Right cardiac atrium (tissue), 5 donors: Measurements from ENCODE around the gene HACD1. TPM values are rescaled to one million over a fixed set of nuclear protein-coding genes. Genes with fewer than 3 reads are reported as not detected.

Source experiments
- ATAC-seq, 2 donors: fragments of 200-7000 bp; cut with Tn5 transposase; one replicate each; pipeline versions ENCODE4 v1.8.0 to v1.9.1; 2020; ENCODE audit warnings: moderate library complexity in 2 of 2, mild to moderate bottlenecking in 1 of 2
- DNase-seq, 3 donors: peaks; one replicate each; pipeline ENCODE4 v3.0.0-alpha.2; 2020
- H3K27ac ChIP-seq: one replicate; pipeline ENCODE4 v1.5.1; 2013; ENCODE audit warnings: mild to moderate bottlenecking, low read length, control low read depth, moderate library complexity
- H3K27me3 ChIP-seq: one replicate; pipeline ENCODE4 v1.6.1; 2013; ENCODE audit not compliant: control insufficient read depth, insufficient read depth
- H3K4me1 ChIP-seq: one replicate; pipeline ENCODE4 v1.6.1; 2013; ENCODE audit warnings: low read length; ENCODE audit not compliant: control insufficient read depth, insufficient read depth
- H3K4me3 ChIP-seq: one replicate; pipeline ENCODE4 v1.5.1; 2013; ENCODE audit warnings: low read length, control low read depth
- H3K9me3 ChIP-seq: one replicate; pipeline ENCODE4 v1.6.1; 2013; ENCODE audit warnings: low read length; ENCODE audit not compliant: control insufficient read depth
- WGBS: extraction: QIAGEN DNeasy Blood & Tissue Kit; methylation state at CpG from one replicate; pipeline ENCODE4 v1.1.7; 2013; 5-methylcytosine and 5-hydroxymethylcytosine counted together
- intact Hi-C, 4 donors: fragments of 100-400 bp; cut with DNase I; formaldehyde crosslinking; loops; one replicate each; pipeline versions ENCODE4 v1.11.0 to v1.14.0; 2022 to 2023
- polyA plus RNA-seq: library from polyadenylated mRNA; stranded (reverse); fragments of 200-250 nt; gene quantifications from one replicate; pipeline ENCODE4 v1.2.3, GENCODE V29; 2013
- total RNA-seq, 4 donors: library from RNA; stranded (reverse); fragmentation: NEBNext Ultra II Directional; extraction: Animal tissue kit (Norgen Biotek cat#: 25700); gene quantifications; one replicate each; pipeline ENCODE4 v1.2.1, GENCODE V29; 2021
- donor health status: healthy with polysubstance abuse.
- donor health status: DM: no; HTN: yes; CAD: no.
- donor health status: DM: no; HTN: no; CAD: no.
- donor health status: DM: no; HTN: yes; CAD: no; lungs with severe emphysema.
- donor health status: DM: yes; HTN: yes; CAD: no.

HACD1 gene
- total and polyA plus RNA-seq, 5 donors: 107 to 165 (median 157) TPM

DNA sequence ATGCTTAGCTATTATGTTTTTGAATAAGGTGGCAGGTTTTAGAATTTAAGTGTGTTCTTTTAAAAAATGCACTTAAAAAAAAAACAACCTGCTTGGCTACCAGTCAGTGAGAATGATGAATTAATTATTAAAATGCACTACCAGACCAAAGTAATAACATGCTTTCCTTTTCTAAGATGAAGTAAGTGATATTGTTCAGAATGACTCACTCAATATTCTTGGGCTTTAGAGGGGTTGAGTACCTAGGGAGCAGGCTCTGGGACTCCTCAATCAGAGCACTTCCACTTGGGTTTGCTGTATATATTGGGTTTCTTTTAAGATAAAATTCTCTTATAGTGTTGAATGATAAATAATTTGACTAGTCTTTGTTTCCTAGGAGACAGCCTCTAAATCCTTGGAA is 35.4 kb upstream of the HACD1 start:
- DNase-seq (no peak), ATAC-seq (no peak)
- peaks cover 4% of the 10 kb centered on the region for H3K4me1 ChIP-seq
- H3K9me3 ChIP-seq: no peaks in the 10 kb centered on the region
- intact Hi-C loops: no loop called here
- no peaks in the 10 kb centered on the region for H3K27me3 ChIP-seq
- H3K4me3 ChIP-seq: no peak overlapping the region
- no peak overlapping the region for H3K27ac ChIP-seq

DNA sequence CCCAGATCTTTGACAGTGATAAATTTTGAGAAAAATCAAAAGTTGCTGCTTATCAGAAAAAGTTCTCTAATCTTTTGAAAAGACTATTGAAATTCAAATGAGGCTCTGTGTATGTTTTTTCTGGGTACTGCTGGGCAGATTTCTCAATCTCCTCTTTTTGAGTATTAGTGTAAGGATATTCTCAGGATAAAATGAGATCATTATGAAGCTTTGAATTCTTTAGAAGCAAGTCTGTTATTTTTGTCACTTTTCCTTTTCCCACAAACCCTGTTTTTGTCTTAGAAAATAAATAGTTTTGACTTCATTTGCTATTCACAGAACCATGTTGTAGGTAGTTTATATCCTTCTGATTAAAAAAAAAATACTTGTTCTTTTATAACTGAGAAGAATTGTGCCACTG is 34.7 kb upstream of the HACD1 start:
- no peak overlapping the region for H3K27ac ChIP-seq
- ATAC-seq (no peak), DNase-seq (no peak)
- no peaks in the 10 kb centered on the region for H3K9me3 ChIP-seq
- intact Hi-C loops: no loop called here
- H3K27me3 ChIP-seq: no peaks in the 10 kb centered on the region
- peaks cover 4% of the 10 kb centered on the region for H3K4me1 ChIP-seq
- no peak overlapping the region for H3K4me3 ChIP-seq

DNA sequence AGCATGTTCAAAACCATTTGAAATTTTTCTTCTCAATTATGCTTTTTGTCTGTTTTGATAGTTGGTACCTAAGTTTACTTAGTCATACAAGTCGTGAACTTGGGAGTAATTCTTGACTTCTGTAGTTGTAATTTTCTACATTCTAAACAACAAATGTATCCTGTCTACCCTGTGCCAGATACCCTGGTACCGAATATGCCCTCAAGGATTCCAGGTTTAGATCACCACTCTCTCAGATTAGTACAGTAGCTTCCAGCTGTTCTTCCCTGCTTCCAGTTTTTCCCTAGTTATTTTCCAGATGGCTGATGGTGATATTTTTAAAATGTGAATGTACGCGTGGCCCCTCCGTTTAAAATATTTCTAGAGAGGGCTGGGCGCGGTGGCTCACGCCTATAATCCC is 33.2 kb upstream of the HACD1 start:
- DNase-seq: no peak
- intact Hi-C loops: no loop called here
- Histone ChIP-seq H3K27me3 (no peaks in the 10 kb centered on the region), H3K4me3 (no peak overlapping the region), H3K27ac (no peak overlapping the region), H3K9me3 (no peaks in the 10 kb centered on the region), H3K4me1 (peaks cover 4% of the 10 kb centered on the region)
- 87% methylated on average over 8 of the region's 8 CpGs for WGBS
- no peak for ATAC-seq

DNA sequence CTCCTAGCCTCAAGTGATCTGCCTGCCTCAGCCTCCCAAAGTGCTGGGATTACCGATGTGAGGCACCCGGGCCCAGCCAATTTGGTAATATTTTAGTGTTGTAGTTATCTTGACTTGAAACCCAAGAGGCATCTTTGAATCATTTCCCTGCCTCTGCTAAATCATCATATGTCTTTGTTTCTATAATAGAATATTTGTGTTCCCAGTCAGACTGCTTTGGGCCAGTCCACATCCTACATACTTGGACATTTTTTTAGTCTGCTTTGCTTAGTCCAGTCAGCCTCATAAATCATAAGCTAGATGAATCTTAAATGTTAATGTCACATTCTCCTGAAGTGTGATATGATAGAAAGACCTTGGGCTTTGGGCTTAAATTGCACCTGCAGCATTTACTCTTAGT is 32.7 kb upstream of the HACD1 start:
- no peak overlapping the region for H3K4me3 ChIP-seq
- 63% methylated on average over 2 of the region's 2 CpGs for WGBS

DNA sequence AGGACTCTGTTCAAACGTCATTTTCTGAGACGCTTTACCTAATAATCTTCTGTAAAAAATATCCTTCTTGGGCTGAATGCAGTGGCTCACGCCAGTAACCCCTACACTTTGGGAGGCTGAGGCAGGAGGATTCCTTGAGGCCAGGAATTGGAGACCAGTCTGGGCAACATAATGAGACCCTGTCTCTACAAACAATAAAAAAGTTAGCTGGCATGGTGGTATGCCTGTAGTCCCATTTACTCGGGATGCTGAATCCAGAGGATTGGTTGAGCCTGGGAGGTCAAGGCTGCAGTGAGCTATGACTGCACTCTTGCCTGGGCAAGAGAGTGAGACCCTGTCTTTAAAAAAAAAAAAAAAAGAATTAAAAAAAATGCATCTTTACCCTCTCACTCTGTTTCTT is 31.9 kb upstream of the HACD1 start:
- intact Hi-C loops: no loop called here
- H3K27ac ChIP-seq: no peak overlapping the region
- H3K4me1 ChIP-seq: peaks cover 4% of the 10 kb centered on the region

More for the DNA sequence above, 32.7 kb upstream of the HACD1 start:
- Histone ChIP-seq H3K27me3 (no peaks in the 10 kb centered on the region), H3K9me3 (no peaks in the 10 kb centered on the region), H3K4me1 (peaks cover 4% of the 10 kb centered on the region), H3K27ac (no peak overlapping the region)
- ATAC-seq: no peak
- no peak for DNase-seq
- intact Hi-C loops: no loop called here

DNA sequence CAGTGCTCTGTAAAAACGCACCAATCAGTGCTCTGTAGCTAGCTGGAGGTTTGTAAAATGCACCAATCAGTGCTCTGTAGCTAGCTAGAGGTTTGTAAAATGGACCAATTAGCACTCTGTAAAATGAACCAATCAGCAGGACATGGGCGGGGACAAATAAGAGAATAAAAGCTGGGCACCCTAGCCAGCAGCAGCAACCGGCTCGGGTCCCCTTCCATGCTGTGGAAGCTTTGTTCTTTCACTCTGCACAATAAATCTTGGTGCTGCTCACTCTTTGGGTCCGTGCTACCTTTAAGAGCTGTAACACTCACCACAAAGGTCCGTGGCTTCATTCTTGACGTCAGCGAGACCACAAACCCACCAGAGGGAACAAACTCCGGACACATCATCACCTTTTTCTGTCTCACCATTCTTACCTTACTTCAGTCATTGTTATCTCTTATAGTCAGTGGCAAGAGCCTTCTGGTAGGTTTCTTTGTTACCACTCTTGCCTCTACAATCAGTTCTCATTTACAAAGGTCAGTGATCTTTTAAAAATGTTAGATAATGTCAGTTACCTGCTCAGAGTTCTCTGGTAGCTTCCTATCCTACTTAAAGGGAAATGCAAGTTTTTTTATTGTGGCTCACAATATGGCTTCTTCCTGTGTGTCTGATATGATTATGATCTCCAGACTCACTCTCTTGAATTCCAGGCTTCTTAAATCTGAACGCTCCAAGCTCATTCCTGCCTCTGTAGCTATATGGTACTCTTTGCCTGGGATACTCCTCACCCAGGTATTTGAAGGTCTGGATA is 31.3 kb upstream of the HACD1 start:
- Histone ChIP-seq H3K27me3 (no peaks in the 10 kb centered on the region), H3K4me3 (no peak overlapping the region), H3K9me3 (no peaks in the 10 kb centered on the region), H3K27ac (no peak overlapping the region), H3K4me1 (peaks cover 2% of the 10 kb centered on the region)
- DNase-seq (no peak), ATAC-seq (no peak)
- 75% methylated on average over 10 of the region's 10 CpGs for WGBS
- intact Hi-C loops: no loop called here

More for the DNA sequence above, 31.9 kb upstream of the HACD1 start:
- Histone ChIP-seq H3K27me3 (no peaks in the 10 kb centered on the region), H3K9me3 (no peaks in the 10 kb centered on the region), H3K4me3 (no peak overlapping the region)
- ATAC-seq (no peak), DNase-seq (no peak)
- 93% methylated on average over 4 of the region's 4 CpGs for WGBS

DNA sequence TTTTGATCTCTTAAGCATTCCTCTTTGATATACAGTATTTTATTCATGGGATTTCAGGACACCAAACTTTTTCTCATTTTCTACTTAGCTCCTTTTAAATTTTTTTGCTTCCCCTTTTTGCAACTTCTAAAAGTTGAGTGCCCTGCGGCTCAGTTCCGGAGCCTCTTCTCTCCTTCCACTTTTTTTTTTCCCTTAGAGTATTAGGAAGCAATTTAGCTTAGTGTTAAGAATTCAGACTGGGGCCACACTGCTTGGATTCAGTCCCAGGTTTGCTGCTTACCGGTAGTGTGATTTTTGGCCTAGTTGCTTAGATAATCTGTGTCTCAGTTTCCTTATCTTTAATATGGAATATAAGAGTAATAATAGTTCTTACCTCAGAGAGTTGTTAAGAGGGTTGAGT is 30.2 kb upstream of the HACD1 start:
- DNase-seq (peak in 2 of 3 donors; percentile 39 to 56), ATAC-seq (peak in 1 of 2 donors; percentile 15)
- no peak overlapping the region for H3K4me3 ChIP-seq
- no peaks in the 10 kb centered on the region for H3K27me3 ChIP-seq
- H3K27ac ChIP-seq: no peak overlapping the region
- peaks cover 2% of the 10 kb centered on the region for H3K4me1 ChIP-seq
- intact Hi-C loops: no loop called here
- H3K9me3 ChIP-seq: no peaks in the 10 kb centered on the region
- WGBS: 32% methylated on average over 3 of the region's 3 CpGs

DNA sequence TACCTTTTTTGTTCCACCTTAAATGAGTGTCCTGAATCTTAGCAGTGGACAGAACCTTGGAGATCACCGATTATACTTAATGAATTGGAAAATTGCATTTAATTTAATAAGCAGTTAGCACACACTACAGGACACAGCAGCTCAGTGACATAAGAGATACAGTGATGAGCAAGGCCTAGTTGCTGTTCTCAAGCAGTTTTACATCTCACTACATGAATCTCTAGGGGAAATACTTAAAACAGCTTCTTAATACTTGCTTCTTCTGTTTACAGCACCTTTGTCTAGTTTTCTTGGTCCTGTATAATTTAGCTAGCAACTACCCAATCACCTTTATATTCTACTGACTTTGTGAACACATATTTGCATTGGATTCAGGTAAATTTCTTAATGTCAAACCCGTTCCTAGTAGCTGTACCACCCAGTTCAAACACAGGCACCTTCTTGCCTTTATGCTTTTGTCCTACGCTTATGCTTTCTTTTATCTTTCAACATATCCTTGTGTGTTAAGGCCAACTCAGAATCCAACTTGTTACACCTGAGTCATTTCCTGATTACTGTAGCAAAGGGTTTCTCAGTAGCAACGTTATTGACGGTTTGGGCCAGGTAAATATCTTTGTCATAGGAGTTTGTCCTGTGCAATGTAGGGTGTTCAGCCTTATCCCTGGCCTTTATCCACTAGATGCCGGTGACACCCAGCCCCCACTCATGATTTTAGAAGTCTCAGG is 28.6 kb upstream of the HACD1 start:
- Histone ChIP-seq H3K27me3 (no peaks in the 10 kb centered on the region), H3K4me1 (peaks cover 2% of the 10 kb centered on the region), H3K27ac (peak overlapping the region; percentile 81), H3K9me3 (no peaks in the 10 kb centered on the region), H3K4me3 (peak overlapping the region; percentile 85)
- intact Hi-C loops: no loop called here
- ATAC-seq (no peak), DNase-seq (no peak)
- WGBS: 52% methylated on average over 6 of the region's 6 CpGs

DNA sequence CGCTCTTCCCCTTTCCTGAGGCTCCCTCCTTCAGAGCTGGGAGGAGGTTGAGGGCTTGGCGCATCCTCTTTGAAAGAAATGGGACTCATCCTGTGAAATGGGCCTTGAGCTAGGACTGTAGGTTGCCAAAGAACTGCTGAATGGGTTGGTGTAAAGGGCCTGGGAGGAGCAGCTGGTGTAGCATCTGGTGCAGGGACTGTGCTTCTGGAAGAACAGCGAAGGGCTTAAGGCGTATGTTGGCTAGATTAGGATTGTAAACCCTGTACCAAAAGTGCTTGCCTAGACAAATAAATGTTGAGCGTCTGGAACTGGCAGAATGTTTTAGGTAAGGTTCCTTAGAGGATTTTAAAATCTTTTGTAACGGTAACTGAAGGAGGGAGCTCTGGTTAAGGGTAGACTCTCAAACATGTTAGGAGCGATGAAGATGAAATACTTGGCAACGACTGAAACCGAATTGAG is 27.3 kb upstream of the HACD1 start:
- no peaks in the 10 kb centered on the region for H3K27me3 ChIP-seq
- ATAC-seq (peak in 1 of 2 donors; percentile 36), DNase-seq (no peak)
- H3K4me3 ChIP-seq: peak overlapping the region; percentile 85
- intact Hi-C loops: no loop called here
- H3K4me1 ChIP-seq: peaks cover 2% of the 10 kb centered on the region
- under 1% methylated on average over 9 of the region's 9 CpGs for WGBS
- peak overlapping the region; percentile 94 for H3K27ac ChIP-seq
- no peaks in the 10 kb centered on the region for H3K9me3 ChIP-seq

DNA sequence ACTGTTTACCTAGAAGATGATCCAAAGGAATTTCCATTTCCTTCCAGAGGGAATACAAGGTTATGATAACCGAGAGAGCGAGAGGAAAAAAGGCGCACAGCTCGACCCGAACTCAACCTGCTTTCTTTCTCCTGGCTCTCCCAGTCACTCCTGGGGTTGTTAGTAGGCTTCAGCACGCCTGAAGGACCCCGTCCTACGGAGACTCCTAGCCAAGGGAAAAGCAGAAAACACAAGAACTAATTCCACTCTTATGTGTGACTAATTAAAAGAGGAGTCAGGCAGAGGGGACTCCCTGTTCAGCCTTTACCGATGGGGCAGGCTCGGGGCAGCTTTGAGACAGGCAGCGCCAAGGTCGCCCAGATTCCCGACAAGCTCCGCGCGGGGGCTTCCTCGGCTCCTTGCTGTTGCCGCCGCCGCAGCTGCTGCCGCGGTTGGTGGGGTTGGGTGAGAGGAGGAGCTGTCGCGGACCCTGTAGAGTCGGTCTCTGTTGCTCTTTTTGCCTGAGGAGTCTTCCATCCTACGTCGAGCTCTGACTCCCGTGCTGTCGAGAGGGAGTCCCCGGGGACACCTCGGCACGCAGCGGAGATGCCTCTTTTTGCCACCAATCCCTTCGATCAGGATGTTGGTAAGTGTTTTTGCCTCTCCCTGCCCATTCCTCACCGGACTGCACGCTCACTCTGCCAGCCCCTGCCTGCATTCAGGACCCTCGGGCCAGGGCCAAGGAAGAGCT is 26.7 kb upstream of the HACD1 start, which contains the start of gene STAM:
TSS of gene STAM (plus strand) at position 397 of the 730 bp plus-strand sequence. CDS start at position 586, 189 bp downstream.
- ATAC-seq: peak; percentile 96
- Histone ChIP-seq H3K27ac (peak within 1 kb of the TSS; percentile 94), H3K9me3 (no peaks in the 10 kb centered on the region), H3K4me1 (no peaks in the 10 kb centered on the region), H3K27me3 (no peaks in the 10 kb centered on the region), H3K4me3 (peak within 1 kb of the TSS; percentile 85)
- intact Hi-C loops: no loop called here
- under 1% methylated on average over 37 of the region's 37 CpGs for WGBS
- peak; percentile 94 to 97 (median 97) for DNase-seq

DNA sequence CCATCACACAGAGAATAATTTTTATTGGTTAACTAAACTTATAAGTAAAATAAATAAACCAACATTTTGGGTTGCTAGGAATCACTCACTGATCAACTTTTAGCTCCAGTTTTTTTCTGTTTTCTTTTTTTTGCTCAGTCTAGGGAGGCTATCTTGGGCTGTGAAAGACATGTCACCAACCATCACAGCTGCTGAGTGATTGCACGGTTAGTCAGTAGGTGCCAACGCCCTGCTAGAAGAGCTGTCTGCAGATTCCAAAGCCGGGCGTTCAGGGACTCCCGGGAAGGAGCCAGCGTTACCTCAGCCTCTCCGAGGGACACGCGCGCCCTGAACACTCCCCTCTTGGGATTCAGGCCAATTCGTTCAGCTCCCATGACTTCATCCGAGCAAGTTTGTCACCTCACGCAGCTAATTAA is 26.2 kb upstream of the HACD1 start:
- H3K27ac ChIP-seq: peak overlapping the region; percentile 94
- intact Hi-C loops: no loop called here

More for the DNA sequence above, 26.2 kb upstream of the HACD1 start:
- Histone ChIP-seq H3K9me3 (no peaks in the 10 kb centered on the region), H3K4me3 (peak overlapping the region; percentile 85), H3K27me3 (no peaks in the 10 kb centered on the region), H3K4me1 (no peaks in the 10 kb centered on the region)
- ATAC-seq (peak; percentile 87 to 93), DNase-seq (peak in 2 of 3 donors; percentile 82 to 86)
- WGBS: under 1% methylated on average over 13 of the region's 13 CpGs
